T47D (cell line): ENCODE data around the gene CCNQ.
"Not testable (repeated sequence)": the region's sequence is repeated elsewhere in the genome, so short reads cannot be mapped to it uniquely, and the experiment has no call there.

Experiments used
- DNase-seq, 2 experiments: peaks; one replicate each; pipeline versions ENCODE4 v3.0.0 to v3.0.0-alpha.2; 2011 to 2012; ENCODE audit warnings: low read depth in 1 of 2, low spot score in 1 of 2
- JUND ChIP-seq: IDR thresholded peaks from 2 replicates; pipeline ENCODE4 v1.6.1; 2012; ENCODE audit warnings: low read depth
- in situ Hi-C: cut with HindIII; loops from 2 replicates; pipeline ENCODE4 v1.10.0; 2016; ENCODE audit warnings: low sequenced_read_pairs, low pct_unique_long_range_greater_than_20kb

Gene CCNQ

GRCh38 chrX:153608376-153608775, 9.4 kb upstream of the CCNQ start:
- in situ Hi-C loops, result no loop called here
- TF ChIP-seq JUND, result no peak
- DNase-seq, result no peak

GRCh38 chrX:153606503-153606902, 7.6 kb upstream of the CCNQ start:
- no peak for DNase-seq
- in situ Hi-C loops, result no loop called here
- TF ChIP-seq JUND, result no peak

- in situ Hi-C loops, DNase-seq: not testable (repeated sequence)
Observed at GRCh38 chrX:153604666-153605380, 5.9 kb upstream of the CCNQ start.

GRCh38 chrX:153603131-153603656, 4.3 kb upstream of the CCNQ start:
- in situ Hi-C loops, result no loop called here

GRCh38 chrX:153602601-153603000, 3.7 kb upstream of the CCNQ start:
- no peak for DNase-seq
- no peak for TF ChIP-seq JUND
- in situ Hi-C loops, result no loop called here

More at GRCh38 chrX:153603131-153603656, 4.3 kb upstream of the CCNQ start:
- DNase-seq, result no peak
- TF ChIP-seq JUND, result no peak

- no peak for DNase-seq
- no peak for TF ChIP-seq JUND
- in situ Hi-C loops, result no loop called here
Observed at GRCh38 chrX:153601511-153602110, 2.7 kb upstream of the CCNQ start.

GRCh38 chrX:153600921-153601320, 2.0 kb upstream of the CCNQ start:
- no peak for DNase-seq
- in situ Hi-C loops, result no loop called here
- no peak for TF ChIP-seq JUND

GRCh38 chrX:153600032-153600373, 1.1 kb upstream of the CCNQ start:
- in situ Hi-C loops, result no loop called here
- no peak for TF ChIP-seq JUND
- DNase-seq, result no peak

- in situ Hi-C loops, result no loop called here
- no peak for TF ChIP-seq JUND
- DNase-seq, result peak; percentile 57 to 85
Observed at GRCh38 chrX:153599192-153600031, 473 bp upstream of the CCNQ start.

- in situ Hi-C loops, result no loop called here
- no peak for DNase-seq
Observed at GRCh38 chrX:153596981-153597750, 1.8 kb downstream of the CCNQ start.

GRCh38 chrX:153595859-153596857, 2.8 kb downstream of the CCNQ start:
- no peak for TF ChIP-seq JUND
- in situ Hi-C loops, result no loop called here

More at GRCh38 chrX:153596981-153597750, 1.8 kb downstream of the CCNQ start:
- no peak for TF ChIP-seq JUND

GRCh38 chrX:153595387-153595786, 3.6 kb downstream of the CCNQ start:
- TF ChIP-seq JUND, result no peak
- in situ Hi-C loops, result no loop called here
- DNase-seq, result no peak

More at GRCh38 chrX:153595859-153596857, 2.8 kb downstream of the CCNQ start:
- DNase-seq, result no peak
